Activated CD4-positive, alpha-beta memory T cell treated with anti-CD3 and anti-CD28 coated beads for 36 hours (primary cell): ENCODE measurements around the gene PRXL2A. TPM values are rescaled to one million over a fixed set of nuclear protein-coding genes. Genes with fewer than 3 reads are reported as not detected.
A peak's percentile ranks its signal among the peaks of the same experiment; 100 is the strongest.

ENCODE experiments used
- CTCF ChIA-PET: fragments of 350-600 bp; sonication (Branson Sonifier 250); formaldehyde crosslinking; loops from one replicate; lab custom pipeline; 2021; ENCODE audit warnings: antibody characterized with exemption, inconsistent platforms; lab: Charles Lee
- POLR2A ChIA-PET: fragments of 350-600 bp; sonication (Branson Sonifier 250); formaldehyde crosslinking; loops from one replicate; lab custom pipeline; 2021; ENCODE audit warnings: antibody characterized with exemption; lab: Charles Lee
- DNase-seq: peaks from one replicate; pipeline ENCODE4 v3.0.0-alpha.2; 2020
- H3K27ac Mint-ChIP-seq: one replicate; pipeline ENCODE4 v1.8.0; 2021; ENCODE audit warnings: mixed read lengths
- H3K27me3 Mint-ChIP-seq: one replicate; pipeline ENCODE4 v1.8.0; 2021; ENCODE audit warnings: mixed read lengths
- H3K36me3 Mint-ChIP-seq: one replicate; pipeline ENCODE4 v1.8.0; 2021; ENCODE audit warnings: mixed read lengths
- H3K4me1 Mint-ChIP-seq: one replicate; pipeline ENCODE4 v1.8.0; 2021; ENCODE audit warnings: low read depth, mixed read lengths
- H3K4me3 Mint-ChIP-seq: one replicate; pipeline ENCODE4 v1.8.0; 2021; ENCODE audit warnings: mild to moderate bottlenecking, mixed read lengths
- H3K9me3 Mint-ChIP-seq: one replicate; pipeline ENCODE4 v1.8.0; 2021; ENCODE audit warnings: mixed read lengths
- intact Hi-C: fragments of 100-400 bp; cut with micrococcal nuclease; formaldehyde crosslinking; loops from one replicate; pipeline ENCODE4 v1.15.1; 2023
- total RNA-seq, 2 experiments: library from RNA; stranded (reverse); gene quantifications; one replicate each; pipeline ENCODE4 v1.2.3, GENCODE V29; 2021

Gene PRXL2A
- total RNA-seq, 2 experiments from 2014 or later: 9.5 to 10.1 TPM

GRCh38 chr10:80464557-80465450, 56.5 kb downstream of the PRXL2A start:
- peaks cover 96% of the 10 kb centered on the region for H3K4me1 Mint-ChIP-seq
- no peaks in the 10 kb centered on the region for H3K9me3 Mint-ChIP-seq
- DNase-seq: peak; percentile 57
- peaks cover 15% of the 10 kb centered on the region for H3K36me3 Mint-ChIP-seq
- ChIA-PET POLR2A (interaction anchor here (1.5 to 4.9 kb wide), 4 partner anchors 8 to 33 kb away, joined by 6 to 27 read pairs (median 12); no protein-coding TSS in a partner anchor), CTCF (interaction anchor here (1.4 to 36.2 kb wide), 4 partner anchors 8 to 41 kb away, joined by 6 to 1168 read pairs (median 24); no protein-coding TSS in a partner anchor)
- no peaks in the 10 kb centered on the region for H3K27me3 Mint-ChIP-seq
- peak overlapping the region; percentile 62 for H3K4me3 Mint-ChIP-seq
- intact Hi-C loops: no loop called here
- H3K27ac Mint-ChIP-seq: peak overlapping the region; percentile 91

GRCh38 chr10:80465451-80465835, 57.1 kb downstream of the PRXL2A start:
- Mint-ChIP-seq H3K27me3 (no peaks in the 10 kb centered on the region), H3K9me3 (no peaks in the 10 kb centered on the region), H3K36me3 (peaks cover 19% of the 10 kb centered on the region), H3K4me1 (peaks cover 95% of the 10 kb centered on the region), H3K4me3 (peak overlapping the region; percentile 62), H3K27ac (peak overlapping the region; percentile 91)
- intact Hi-C loops: no loop called here
- no peak for DNase-seq
- POLR2A ChIA-PET: interaction anchor here (0.7 to 4.9 kb wide), 4 partner anchors 9 to 40 kb away, joined by 3 to 27 read pairs (median 12); no protein-coding TSS in a partner anchor
- CTCF ChIA-PET: interaction anchor here (1.4 to 36.2 kb wide), 3 partner anchors 19 to 41 kb away, joined by 4 to 1168 read pairs (median 39); no protein-coding TSS in a partner anchor

- H3K4me3 Mint-ChIP-seq: peak overlapping the region; percentile 62
- DNase-seq: peak; percentile 67
- H3K9me3 Mint-ChIP-seq: no peaks in the 10 kb centered on the region
- peak overlapping the region; percentile 91 for H3K27ac Mint-ChIP-seq
- ChIA-PET POLR2A (interaction anchor here (0.7 to 4.9 kb wide), 5 partner anchors 10 to 40 kb away, joined by 3 to 27 read pairs (median 8); no protein-coding TSS in a partner anchor), CTCF (interaction anchor here (1.1 to 36.2 kb wide), 6 partner anchors 9 to 40 kb away, joined by 3 to 1168 read pairs (median 10); no protein-coding TSS in a partner anchor)
- intact Hi-C loops: no loop called here
- H3K4me1 Mint-ChIP-seq: peaks cover 95% of the 10 kb centered on the region
- H3K27me3 Mint-ChIP-seq: no peaks in the 10 kb centered on the region
- peaks cover 21% of the 10 kb centered on the region for H3K36me3 Mint-ChIP-seq
Measured at GRCh38 chr10:80465839-80466590, 57.7 kb downstream of the PRXL2A start.

- peak overlapping the region; percentile 91 for H3K27ac Mint-ChIP-seq
- peaks cover 20% of the 10 kb centered on the region for H3K36me3 Mint-ChIP-seq
- H3K4me3 Mint-ChIP-seq: peak overlapping the region; percentile 65
- H3K4me1 Mint-ChIP-seq: peaks cover 95% of the 10 kb centered on the region
- intact Hi-C loops: no loop called here
- CTCF ChIA-PET: interaction anchor here (1.1 to 36.2 kb wide), 6 partner anchors 8 to 39 kb away, joined by 3 to 1168 read pairs (median 10); no protein-coding TSS in a partner anchor
- no peak for DNase-seq
- no peaks in the 10 kb centered on the region for H3K27me3 Mint-ChIP-seq
- POLR2A ChIA-PET: interaction anchor here (0.8 to 4.9 kb wide), 4 partner anchors 7 to 31 kb away, joined by 3 to 27 read pairs (median 16); no protein-coding TSS in a partner anchor
- H3K9me3 Mint-ChIP-seq: no peaks in the 10 kb centered on the region
Measured at GRCh38 chr10:80466724-80467326, 58.5 kb downstream of the PRXL2A start.

- Mint-ChIP-seq H3K9me3 (no peaks in the 10 kb centered on the region), H3K4me3 (peak overlapping the region; percentile 65), H3K27ac (peak overlapping the region; percentile 91), H3K27me3 (no peaks in the 10 kb centered on the region), H3K36me3 (peaks cover 23% of the 10 kb centered on the region), H3K4me1 (peaks cover 96% of the 10 kb centered on the region)
- intact Hi-C loops: no loop called here
- peak; percentile 76 for DNase-seq
- ChIA-PET CTCF (interaction anchor here (0.8 to 36.2 kb wide), 4 partner anchors 11 to 38 kb away, joined by 3 to 1168 read pairs (median 28); no protein-coding TSS in a partner anchor), POLR2A (interaction anchor here (0.7 to 3.7 kb wide), 2 partner anchors 9 to 19 kb away, joined by 3 to 15 read pairs; no protein-coding TSS in a partner anchor)
Measured at GRCh38 chr10:80468002-80468401, 59.7 kb downstream of the PRXL2A start.

GRCh38 chr10:80468806-80469421, 60.6 kb downstream of the PRXL2A start:
- H3K27ac Mint-ChIP-seq: peak overlapping the region; percentile 91
- H3K9me3 Mint-ChIP-seq: no peaks in the 10 kb centered on the region
- peak overlapping the region; percentile 65 for H3K4me3 Mint-ChIP-seq
- H3K36me3 Mint-ChIP-seq: peaks cover 18% of the 10 kb centered on the region
- CTCF ChIA-PET: interaction anchor here (0.8 to 36.2 kb wide), 4 partner anchors 9 to 37 kb away, joined by 3 to 1168 read pairs (median 16); no protein-coding TSS in a partner anchor
- no peak for DNase-seq
- intact Hi-C loops: no loop called here
- POLR2A ChIA-PET: interaction anchor here (1.0 to 3.7 kb wide), 2 partner anchors 10 to 14 kb away, joined by 3 to 15 read pairs; no protein-coding TSS in a partner anchor
- no peaks in the 10 kb centered on the region for H3K27me3 Mint-ChIP-seq
- H3K4me1 Mint-ChIP-seq: peaks cover 96% of the 10 kb centered on the region

- H3K9me3 Mint-ChIP-seq: no peaks in the 10 kb centered on the region
- H3K4me3 Mint-ChIP-seq: no peak overlapping the region
- H3K36me3 Mint-ChIP-seq: peaks cover 18% of the 10 kb centered on the region
- peak overlapping the region; percentile 99 for H3K27ac Mint-ChIP-seq
- CTCF ChIA-PET: interaction anchor here (1.3 to 36.2 kb wide), 3 partner anchors 10 to 36 kb away, joined by 4 to 1168 read pairs (median 15); no protein-coding TSS in a partner anchor
- no peaks in the 10 kb centered on the region for H3K27me3 Mint-ChIP-seq
- DNase-seq: no peak
- intact Hi-C loops: loop anchor here (5.0 kb wide), 1 partner anchor 268 kb away; no protein-coding TSS in a partner anchor
- peaks cover 95% of the 10 kb centered on the region for H3K4me1 Mint-ChIP-seq
- POLR2A ChIA-PET: interaction anchor here (1.2 to 3.7 kb wide), 4 partner anchors 11 to 18 kb away, joined by 6 to 21 read pairs (median 10); no protein-coding TSS in a partner anchor
Measured at GRCh38 chr10:80470266-80470665, 61.9 kb downstream of the PRXL2A start.

GRCh38 chr10:80471001-80471400, 62.6 kb downstream of the PRXL2A start:
- Mint-ChIP-seq H3K27me3 (no peaks in the 10 kb centered on the region), H3K36me3 (peaks cover 18% of the 10 kb centered on the region), H3K9me3 (no peaks in the 10 kb centered on the region), H3K27ac (peak overlapping the region; percentile 99), H3K4me1 (peaks cover 91% of the 10 kb centered on the region), H3K4me3 (peak overlapping the region; percentile 59)
- POLR2A ChIA-PET: interaction anchor here (1.0 to 3.4 kb wide), 8 partner anchors 8 to 30 kb away, joined by 4 to 21 read pairs (median 6); no protein-coding TSS in a partner anchor
- DNase-seq: peak; percentile 76
- intact Hi-C loops: loop anchor here (1.0 to 5.0 kb wide), 2 partner anchors 27 to 269 kb away; no protein-coding TSS in a partner anchor
- CTCF ChIA-PET: interaction anchor here (1.4 to 36.2 kb wide), 7 partner anchors 7 to 35 kb away, joined by 3 to 1168 read pairs (median 13); no protein-coding TSS in a partner anchor

GRCh38 chr10:80471715-80472233, 63.4 kb downstream of the PRXL2A start:
- H3K9me3 Mint-ChIP-seq: no peaks in the 10 kb centered on the region
- peak overlapping the region; percentile 99 for H3K27ac Mint-ChIP-seq
- peak overlapping the region; percentile 59 for H3K4me3 Mint-ChIP-seq
- peaks cover 88% of the 10 kb centered on the region for H3K4me1 Mint-ChIP-seq
- H3K27me3 Mint-ChIP-seq: no peaks in the 10 kb centered on the region
- peak; percentile 78 for DNase-seq
- POLR2A ChIA-PET: interaction anchor here (0.7 to 3.4 kb wide), 9 partner anchors 9 to 29 kb away, joined by 3 to 21 read pairs (median 6); no protein-coding TSS in a partner anchor
- intact Hi-C loops: loop anchor here (1.0 to 5.0 kb wide), 4 partner anchors 12 to 269 kb away; no protein-coding TSS in a partner anchor
- CTCF ChIA-PET: interaction anchor here (0.6 to 36.2 kb wide), 10 partner anchors 8 to 94 kb away, joined by 3 to 1168 read pairs (median 4); no protein-coding TSS in a partner anchor
- peaks cover 18% of the 10 kb centered on the region for H3K36me3 Mint-ChIP-seq
